RCC 7860 (cell line): Measurements from ENCODE around the gene SNRPA.
"Not testable (repeated sequence)": the region's sequence is repeated elsewhere in the genome, so short reads cannot be mapped to it uniquely, and the experiment has no call there.

Experiments used
- DNase-seq: peaks from one replicate; pipeline ENCODE4 v3.0.0-alpha.2; 2015; ENCODE audit warnings: low spot score
- FAIRE-seq: peaks from 2 replicates; lab custom pipeline; 2012; peaks lifted over from hg19 to GRCh38; lab: Jason Lieb, UNC

Gene SNRPA

DNA sequence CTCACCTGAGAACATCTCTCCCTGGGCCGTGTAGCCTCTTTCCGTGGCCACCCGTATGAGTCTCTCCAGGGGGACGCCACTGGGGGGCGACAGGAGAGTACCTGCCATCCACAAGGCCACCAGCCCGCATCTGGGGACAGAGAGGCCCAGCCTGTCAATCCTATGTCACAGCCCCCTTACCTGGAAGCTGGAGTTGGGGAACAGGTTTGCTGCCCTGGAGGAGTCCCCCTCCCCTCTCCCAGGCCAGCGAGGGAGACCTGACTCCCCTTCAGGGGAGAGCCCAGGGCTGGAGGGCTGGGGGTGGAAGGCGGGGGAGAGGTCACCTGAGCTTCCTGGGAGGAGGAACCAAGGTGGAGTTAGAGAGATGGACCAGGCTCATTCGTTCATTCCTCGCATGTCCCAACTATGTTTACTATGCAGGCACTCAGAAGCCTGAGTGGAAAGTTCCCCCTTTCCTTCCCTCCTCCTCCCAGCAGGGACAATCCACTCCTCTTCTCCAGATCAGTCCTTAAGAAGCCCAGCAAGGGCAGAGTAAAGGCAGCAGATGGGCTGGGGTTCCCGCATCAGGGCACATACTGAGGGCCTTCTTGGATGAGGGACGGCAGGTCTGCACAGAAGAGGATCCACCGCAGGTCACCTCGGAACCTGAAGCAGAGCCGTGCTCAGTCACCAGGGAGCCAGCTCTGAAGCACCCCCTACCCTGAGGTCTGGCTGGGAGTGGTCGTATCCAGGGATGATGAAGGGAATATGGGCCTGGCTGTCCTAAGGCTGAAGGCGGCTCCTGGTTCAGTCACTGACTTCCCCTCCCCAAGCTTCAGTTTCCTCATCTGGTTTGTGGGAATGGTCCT, 6.2 kb upstream of the SNRPA start:
- DNase-seq (no peak), FAIRE-seq (no peak)

DNA sequence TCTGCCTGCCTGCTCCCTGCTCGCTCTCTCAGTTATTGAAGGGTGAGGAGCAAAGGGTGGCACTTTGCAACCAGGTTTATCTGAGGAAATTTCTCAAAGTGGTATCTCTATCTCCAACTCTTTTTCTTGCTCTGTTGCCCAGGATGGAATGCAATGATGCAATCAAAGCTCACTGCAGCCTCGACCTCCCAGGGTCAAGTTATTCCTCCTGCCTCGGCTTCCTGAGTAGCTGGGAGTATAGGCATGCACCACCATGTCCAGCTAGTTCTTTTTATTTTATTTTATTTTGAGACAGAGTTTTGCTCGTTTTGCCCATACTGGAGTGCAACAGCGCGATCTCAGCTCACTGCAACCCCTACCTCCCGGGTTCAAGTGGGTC, 5.6 kb upstream of the SNRPA start:
- FAIRE-seq: no peak
- DNase-seq: peak; percentile 24

DNA sequence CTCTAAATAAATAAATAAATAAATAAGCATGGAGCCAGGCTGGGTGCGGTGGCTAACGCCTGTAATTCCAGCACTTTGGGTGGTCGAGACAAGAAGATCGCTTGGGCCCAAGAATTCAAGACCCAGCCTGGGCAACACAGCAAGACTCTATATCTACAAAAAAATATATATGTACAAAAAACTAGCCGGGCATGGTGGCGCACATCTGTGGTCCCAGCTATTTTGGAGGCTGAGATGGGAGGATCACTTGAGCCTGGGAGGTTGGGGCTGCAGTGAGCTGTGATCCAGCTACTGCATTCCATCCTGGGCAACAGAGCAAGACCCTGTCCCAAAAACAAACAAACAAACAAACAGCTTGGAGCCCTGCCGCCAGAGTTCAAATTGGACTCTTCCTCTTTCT, 3.5 kb upstream of the SNRPA start:
- DNase-seq (no peak), FAIRE-seq (no peak)

DNA sequence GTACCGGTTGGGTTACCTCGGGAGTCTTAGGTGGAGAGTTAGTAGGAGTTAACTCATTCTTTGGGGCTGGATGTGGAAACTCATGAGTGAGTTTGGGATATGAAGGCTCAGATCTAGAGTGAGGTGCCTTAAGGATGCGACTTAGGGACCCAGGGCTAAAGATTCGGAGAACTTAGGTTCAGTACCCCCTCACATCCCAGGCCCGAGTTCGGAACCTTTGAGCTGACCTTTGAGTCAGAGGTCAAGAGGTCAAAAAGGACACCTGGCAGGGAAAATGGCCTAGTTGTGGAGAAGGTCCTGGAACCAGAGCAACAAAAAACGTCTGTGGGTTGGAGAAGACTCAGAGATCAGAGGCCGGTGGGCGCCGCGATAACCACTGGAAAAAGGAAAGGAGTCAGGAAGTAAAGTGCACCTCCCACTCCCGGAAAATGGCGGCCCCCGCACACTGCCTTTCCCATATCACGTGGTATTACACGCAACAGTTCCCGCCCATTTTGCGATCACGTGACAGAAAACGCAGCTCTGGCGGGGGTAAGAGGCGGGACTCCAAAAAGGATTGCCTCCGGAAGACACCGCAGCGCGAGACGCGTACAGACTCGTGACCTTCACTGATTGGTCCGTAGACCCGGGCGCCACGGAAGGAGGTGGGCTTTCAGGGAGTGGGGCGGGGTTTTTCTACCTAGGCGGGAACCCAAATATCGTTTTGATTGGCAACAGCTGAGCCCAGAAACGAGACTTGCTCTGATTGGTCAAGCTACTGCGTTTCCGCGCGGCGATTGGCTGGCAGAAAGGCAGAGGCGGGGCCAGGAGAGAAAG, 737 bp upstream of the SNRPA start, which contains the start of gene ACTMAP:
Gene ACTMAP (minus strand): TSS at position 420 of the 816 bp plus-strand sequence. CDS start 674 bp downstream, outside the sequence.
- DNase-seq (peak; percentile 99), FAIRE-seq (peak; percentile 93)

DNA sequence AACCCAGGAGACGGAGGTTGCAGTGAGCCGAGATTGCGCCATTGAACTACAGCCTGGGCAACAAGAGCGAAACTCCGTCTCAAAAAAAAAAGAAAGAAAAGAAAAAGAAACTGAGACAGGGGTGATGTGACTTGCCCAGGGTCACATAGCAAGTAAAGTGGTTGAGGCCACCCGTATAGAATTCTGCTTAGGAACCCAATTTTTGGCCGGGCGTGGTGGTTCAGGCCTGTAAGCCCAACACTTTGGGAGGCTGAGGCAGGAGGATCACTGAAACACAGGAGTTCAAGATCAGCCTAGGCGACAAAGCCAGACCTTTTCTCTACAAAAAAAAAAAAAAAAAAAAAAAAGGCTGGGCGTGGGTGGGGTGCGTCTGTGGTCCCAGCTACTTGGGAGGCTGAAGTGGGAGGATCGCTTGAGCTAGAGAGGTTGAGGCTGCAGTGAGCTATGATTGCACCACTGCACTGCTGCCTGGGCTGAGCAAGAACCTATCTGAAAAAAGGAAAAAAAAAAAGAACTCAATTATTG, 1.3 kb downstream of the SNRPA start:
- DNase-seq (no peak), FAIRE-seq (no peak)

DNA sequence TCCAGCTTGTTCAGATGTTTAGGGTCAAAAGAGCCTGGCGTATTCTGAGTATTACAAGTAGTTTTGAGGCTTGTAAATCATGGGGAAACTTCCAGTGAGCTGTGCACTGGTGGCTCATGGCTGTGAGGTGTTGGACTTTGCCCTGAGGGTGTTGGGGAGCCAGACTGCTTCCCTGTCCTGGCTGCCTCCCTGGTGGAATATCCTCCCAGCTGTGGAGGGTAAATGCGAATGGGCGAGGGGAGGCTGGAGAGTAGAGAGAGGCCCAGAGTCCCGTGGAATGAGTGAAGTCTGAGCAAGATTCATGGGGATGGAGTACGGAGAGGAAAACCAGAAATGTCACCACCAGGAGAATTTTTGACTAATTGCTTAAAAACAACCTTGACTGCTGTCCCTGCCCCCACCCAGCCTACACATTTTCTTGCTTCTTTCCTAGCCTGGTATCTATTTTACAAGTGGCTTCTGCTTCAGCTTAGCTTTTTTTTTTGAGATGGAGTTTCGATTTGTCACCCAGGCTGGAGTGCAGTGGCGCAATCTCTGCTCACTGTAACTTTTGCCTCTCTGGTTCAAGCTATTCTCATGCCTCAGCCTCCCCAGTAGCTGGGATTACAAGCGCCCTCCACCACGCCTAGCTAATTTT, 3.7 kb downstream of the SNRPA start:
- DNase-seq: no peak
- no peak for FAIRE-seq

DNA sequence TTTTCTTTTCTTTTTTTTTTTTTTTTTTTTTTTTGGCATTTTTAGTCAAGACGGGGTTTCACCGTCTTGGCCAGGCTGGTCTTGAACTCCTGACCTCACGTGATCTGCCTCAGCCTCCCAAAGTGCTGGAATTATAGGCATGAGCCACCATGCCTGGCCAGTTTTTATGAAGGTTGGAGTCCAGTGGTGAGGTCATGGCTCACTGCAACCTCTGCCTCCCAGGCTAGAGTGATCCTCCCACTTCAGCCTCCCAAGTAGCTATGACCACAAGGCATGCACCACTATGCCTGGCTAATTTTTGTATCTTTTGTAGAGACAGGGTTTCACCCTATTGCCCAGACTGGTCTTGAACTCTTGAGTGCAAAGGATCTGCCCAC, 4.2 kb downstream of the SNRPA start:
- DNase-seq (no peak), FAIRE-seq (no peak)

DNA sequence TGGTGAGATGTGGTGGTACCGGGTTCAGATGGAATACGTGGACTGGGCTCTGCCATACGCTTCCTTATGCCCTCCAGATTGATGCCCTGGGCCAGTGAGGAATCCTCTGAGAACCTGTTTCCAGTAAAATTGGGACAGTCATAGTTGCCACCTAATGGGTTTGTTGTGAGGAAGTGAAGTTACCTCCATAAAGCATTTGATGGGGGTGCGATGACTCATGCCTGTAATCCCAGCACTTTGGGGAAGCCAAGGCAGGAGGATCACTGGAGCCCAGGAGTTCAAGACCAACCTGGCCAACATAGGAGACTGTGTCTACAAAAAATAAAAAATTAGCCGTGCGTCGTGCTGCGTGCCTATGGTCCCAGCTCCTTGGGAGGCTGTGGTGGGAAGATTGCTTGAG, 4.8 kb downstream of the SNRPA start:
- DNase-seq: no peak
- no peak for FAIRE-seq

DNA sequence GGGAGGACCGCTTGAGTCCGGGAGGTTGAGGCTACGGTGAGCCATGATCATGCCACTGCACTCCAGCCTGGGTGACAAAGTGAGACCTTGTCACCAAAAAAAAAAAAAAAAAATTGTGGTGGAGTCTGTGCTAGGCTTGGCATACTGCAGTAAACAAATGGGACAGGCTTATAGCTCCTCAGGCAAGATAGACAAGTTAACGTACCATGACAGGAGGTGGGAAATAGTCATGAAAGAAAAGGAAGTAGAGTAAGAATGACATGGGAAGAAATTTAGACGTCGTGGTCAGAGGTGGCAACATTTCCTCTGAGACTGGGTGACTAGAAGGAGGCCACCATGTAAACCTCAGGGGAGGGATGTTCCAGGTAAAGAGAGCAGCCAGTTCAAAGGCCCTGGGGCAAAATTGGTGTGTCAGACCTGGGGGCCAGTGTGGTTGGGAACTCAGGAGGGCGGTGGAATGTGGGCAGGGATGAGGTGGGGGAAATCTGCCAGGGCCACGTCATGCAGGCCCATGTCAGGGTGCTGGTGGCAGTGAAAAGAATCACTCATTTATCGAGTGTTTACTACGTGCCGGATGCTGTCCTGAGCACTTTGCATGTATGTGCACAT, 5.6 kb downstream of the SNRPA start:
- no peak for DNase-seq
- FAIRE-seq: no peak

DNA sequence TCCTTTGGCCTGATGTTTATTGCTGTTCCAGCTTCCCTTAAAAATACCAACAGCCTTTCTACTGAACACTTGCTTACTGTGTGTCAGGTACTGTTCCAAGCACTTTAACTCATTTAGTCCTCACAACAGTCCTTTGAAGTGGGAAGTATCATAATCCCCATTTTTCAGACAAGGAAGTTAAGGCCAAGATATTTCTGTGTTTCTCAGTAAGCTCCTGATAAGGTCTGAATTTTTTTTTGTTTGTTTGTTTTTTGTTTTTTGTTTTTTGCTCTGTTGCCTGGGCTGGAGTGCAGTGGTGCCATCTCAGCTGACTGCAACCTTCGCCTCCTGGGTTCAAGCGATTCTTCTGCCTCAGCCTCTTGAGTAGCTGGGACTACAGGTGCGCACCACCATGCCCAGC, 7.5 kb downstream of the SNRPA start:
- FAIRE-seq: no peak
- no peak for DNase-seq

DNA sequence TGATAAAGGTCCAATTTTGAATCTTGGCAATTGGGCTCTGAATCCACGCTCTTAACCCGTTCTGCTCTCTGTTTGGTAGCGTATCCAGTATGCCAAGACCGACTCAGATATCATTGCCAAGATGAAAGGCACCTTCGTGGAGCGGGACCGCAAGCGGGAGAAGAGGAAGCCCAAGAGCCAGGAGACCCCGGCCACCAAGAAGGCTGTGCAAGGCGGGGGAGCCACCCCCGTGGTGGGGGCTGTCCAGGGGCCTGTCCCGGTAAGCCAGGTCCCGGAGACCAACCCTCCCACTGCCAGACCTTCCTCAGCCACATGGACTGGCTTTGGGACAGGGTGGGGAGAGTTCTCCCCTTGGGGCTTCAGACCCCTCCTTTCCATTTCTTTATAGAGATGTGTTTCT, 8.3 kb downstream of the SNRPA start:
- FAIRE-seq (no peak), DNase-seq (no peak)

DNA sequence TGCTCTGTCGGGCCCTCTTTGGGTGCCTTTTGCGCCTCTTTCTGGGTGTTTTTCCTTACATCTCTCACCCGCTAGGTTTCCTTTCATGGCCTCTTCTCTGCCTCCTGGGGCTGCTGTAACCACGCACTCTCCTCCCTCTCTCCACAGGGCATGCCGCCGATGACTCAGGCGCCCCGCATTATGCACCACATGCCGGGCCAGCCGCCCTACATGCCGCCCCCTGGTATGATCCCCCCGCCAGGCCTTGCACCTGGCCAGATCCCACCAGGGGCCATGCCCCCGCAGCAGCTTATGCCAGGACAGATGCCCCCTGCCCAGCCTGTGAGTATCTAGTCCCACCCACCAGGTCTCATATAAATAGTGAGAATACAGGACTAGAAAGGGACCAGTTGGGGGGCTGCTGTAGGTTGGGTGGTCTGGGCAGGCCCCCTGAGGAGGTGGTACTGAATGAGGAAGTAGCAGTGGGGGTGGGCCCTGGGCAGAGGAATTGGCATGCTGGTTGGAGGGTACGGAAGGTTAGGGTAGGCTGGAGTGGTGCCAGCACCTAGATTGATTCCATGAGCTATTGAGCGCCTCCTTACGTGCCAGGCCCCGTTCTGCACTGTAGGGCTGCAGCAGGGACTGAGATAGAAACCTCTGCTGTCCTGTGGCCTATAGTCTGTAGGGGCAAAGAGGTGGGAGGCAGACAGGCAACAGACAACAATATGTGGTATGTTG, 11.9 kb downstream of the SNRPA start:
- DNase-seq (no peak), FAIRE-seq (no peak)

DNA sequence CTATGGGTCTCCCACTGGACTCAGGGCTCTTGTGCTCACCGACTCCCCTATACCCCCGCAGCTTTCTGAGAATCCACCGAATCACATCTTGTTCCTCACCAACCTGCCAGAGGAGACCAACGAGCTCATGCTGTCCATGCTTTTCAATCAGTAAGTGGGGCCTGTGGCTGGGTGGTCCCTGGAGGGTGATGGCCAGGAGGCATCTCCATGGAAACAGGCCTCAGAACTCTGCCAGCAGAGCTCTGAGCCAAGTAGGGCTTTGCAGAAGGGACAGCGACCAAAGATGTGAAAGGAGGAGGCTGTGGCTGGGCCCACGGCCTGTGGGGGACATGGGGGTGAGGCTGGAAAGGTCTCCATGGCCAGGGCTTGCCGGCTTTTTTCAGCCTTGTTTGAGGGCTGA, 12.5 kb downstream of the SNRPA start:
- FAIRE-seq (no peak), DNase-seq (no peak)

DNA sequence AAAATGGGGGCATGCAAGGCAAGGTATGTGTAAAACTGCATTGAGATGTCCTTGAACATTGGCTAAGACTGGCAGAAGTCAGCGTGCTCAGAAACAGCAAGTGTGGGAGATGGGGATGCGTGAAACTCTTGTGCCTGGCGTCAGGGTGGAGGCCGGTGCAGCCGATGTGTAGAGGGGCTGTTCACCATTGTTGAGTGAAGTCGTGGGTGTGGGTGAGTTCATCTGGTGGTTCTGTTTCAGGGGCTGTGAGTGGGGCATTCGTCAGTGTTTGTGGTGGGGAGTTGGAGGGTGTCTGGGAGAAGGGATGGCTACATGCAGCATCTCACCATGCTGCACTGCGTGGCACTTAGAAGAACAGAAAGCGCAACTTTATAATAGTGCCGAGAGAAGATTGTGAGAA, 13.0 kb downstream of the SNRPA start:
- no peak for FAIRE-seq

DNA sequence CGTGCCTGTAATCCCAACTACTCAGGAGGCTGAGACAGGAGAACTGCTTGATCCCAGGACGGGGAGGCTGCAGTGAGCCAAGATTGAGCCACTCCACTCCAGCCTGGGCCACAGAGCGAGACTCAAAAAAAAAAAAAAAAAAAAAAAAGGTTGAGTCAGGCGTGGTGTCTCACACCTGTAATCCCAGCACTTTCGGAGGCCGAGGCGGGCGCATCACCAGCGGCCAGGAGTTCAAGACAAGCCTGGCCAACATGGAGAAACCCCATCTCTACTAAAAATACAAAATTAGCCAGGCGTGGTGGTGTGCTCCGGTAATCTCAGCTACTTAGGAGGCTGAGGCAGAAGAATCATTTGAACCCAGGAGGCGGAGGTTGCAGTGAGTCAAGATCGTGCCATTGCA, 15.4 kb downstream of the SNRPA start:
- FAIRE-seq, DNase-seq: not testable (repeated sequence)

More for the DNA sequence above, 13.0 kb downstream of the SNRPA start:
- DNase-seq: no peak

DNA sequence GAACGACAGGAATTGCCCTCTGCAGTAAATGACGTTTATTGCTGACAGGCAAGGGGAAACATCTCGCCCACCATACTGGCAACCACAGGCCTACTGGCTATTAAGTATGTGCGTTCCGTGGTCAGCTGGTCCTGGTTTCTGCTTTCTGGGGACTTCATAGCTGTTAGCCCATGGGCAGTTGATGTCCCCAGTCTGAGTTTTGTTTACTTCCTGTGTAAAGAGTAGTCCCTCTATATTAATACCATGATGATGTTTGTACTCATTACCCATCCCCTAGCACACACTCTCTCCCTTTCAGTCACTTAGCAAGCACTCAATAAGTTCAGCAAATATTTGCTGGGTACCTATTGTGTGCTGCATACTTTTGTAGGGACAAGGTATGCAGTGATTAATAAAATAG, 17.9 kb downstream of the SNRPA start:
- no peak for FAIRE-seq

DNA sequence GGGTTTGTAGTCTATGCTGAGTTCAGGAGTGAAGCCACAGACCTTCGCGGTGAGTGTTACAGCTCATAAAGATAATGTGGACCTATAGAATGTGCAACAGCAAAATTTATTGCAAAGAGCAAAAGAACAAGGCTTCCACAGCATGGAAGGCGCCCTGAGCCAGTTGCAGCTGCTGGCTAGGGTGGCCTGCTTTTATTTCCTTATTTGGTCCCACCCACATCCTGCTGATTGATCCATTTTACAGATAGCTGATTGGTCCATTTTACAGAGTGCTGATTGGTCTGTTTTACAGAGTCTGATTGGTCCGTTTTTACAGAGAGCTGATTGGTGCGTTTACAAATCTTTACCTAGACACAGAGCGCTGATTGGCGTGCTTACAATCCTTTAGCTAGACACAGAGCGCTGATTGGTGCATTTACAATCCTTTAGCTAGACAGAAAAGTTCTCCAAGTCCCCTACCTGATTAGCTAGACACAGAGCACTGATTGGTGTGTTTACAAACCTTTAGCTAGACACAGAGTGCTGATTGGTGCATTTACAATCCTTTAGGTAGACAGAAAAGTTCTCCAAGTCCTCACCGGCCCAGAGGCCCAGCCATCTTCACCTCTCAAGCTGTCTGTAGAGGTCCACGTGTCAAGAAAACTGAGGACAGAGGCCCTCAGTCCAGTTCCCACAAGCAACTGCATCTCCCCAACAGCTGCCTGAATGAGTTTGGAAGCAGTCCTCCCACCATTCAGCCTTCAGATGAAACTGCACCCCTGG, 20.3 kb downstream of the SNRPA start:
- peak; percentile 3 for DNase-seq
- FAIRE-seq: not testable (repeated sequence)

More for the DNA sequence above, 17.9 kb downstream of the SNRPA start:
- no peak for DNase-seq

DNA sequence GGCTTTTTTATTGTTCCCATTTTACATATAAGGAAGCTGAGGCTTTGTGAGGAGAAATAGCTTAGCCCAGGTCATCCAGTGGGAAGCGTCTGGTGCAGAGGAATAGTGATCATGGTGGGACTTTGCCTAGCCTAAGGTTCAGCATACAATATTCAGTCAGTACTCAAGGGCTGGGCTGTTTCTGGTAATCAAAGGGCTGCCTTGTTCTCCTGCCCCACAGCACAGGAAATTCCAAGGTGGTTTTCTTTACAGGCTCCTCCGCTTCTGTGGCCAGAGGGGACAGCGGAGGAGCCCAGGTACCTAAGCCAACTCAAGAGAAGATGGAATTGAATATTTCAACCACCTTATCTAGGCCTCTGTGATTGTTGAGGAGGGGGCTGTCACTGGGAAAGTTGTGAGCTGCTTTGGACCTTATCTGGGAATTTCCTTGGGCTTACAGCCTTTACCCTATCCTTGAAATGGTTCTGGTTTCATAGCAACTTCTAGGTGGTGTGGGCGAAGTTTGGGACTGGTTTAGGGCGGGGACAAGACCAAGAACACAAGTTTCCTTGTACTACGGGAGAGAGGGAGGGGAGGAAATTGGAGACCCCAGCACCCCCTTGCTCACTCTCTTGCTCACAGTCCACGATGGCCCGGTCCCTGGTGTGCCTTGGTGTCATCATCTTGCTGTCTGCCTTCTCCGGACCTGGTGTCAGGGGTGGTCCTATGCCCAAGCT, 24.1 kb downstream of the SNRPA start, which contains the start of gene MIA:
Gene MIA (plus strand): TSS at position 606 of the 716 bp plus-strand sequence. CDS start 22 bp downstream, at position 628.
- DNase-seq (no peak), FAIRE-seq (no peak)

DNA sequence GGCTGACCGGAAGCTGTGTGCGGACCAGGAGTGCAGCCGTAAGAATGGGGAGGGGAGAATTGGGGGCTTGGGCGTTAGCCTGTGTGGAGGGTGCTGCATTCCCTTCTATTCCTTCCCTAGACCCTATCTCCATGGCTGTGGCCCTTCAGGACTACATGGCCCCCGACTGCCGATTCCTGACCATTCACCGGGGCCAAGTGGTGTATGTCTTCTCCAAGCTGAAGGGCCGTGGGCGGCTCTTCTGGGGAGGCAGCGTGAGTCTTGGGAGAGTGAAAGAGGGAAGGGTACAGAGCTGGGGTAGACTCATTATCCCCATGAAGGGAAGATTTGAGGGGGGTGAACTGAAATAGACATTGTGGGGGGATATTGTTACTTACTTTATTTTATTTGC, 24.6 kb downstream of the SNRPA start:
- no peak for FAIRE-seq
- DNase-seq: no peak
